Prostate gland (tissue), 2 donors: ENCODE results near the gene BTBD2.

ENCODE experiments used
- CTCF ChIP-seq, 4 experiments: fragments of 200-600 bp in 2 of 4; fragments of 450-650 bp in 2 of 4; sonication (generic) in 2 of 4; IDR thresholded peaks; 1 replicate in 3 of 4; 2 replicates in 1 of 4; pipeline ENCODE4 v1.5.1; 2016 to 2019; ENCODE audit warnings: antibody characterized with exemption in 4 of 4, mild to moderate bottlenecking in 2 of 4, moderate library complexity in 2 of 4
- POLR2A ChIP-seq: fragments of 450-650 bp; IDR thresholded peaks from one replicate; pipeline ENCODE4 v1.6.1; 2016; ENCODE audit warnings: antibody characterized with exemption, mild to moderate bottlenecking

GRCh38 chr19:2015608-2015950 is at the start of gene BTBD2:
- no peak for TF ChIP-seq CTCF (IDR thresholded peaks at IDR 0.05)
- no peak for TF ChIP-seq POLR2A
